Right lobe of liver (tissue), 4 donors: ENCODE measurements around the gene TMX4.
A peak's percentile ranks its signal among the peaks of the same experiment; 100 is the strongest.

ENCODE experiments used
- POLR2A ChIP-seq: fragments of 450-650 bp; IDR thresholded peaks from one replicate; pipeline ENCODE4 v1.6.1; 2017; ENCODE audit warnings: antibody characterized with exemption, mild to moderate bottlenecking
- TF ChIP-seq, protein P1 (sequence below), 4 donors: fragments of 200-600 bp in 3 of 4; fragments of 450-650 bp in 1 of 4; IDR thresholded peaks; one replicate each; pipeline versions ENCODE4 v1.5.1 to v1.8.0; 2016 to 2022; ENCODE audit warnings: antibody characterized with exemption in 4 of 4, mild to moderate bottlenecking in 2 of 4
- donor health status: DM: no; HTN: no; CAD: no.
- donor health status: DM: no; HTN: no; CAD: no.
- donor health status: DM: no; HTN: yes; CAD: no.

DNA sequence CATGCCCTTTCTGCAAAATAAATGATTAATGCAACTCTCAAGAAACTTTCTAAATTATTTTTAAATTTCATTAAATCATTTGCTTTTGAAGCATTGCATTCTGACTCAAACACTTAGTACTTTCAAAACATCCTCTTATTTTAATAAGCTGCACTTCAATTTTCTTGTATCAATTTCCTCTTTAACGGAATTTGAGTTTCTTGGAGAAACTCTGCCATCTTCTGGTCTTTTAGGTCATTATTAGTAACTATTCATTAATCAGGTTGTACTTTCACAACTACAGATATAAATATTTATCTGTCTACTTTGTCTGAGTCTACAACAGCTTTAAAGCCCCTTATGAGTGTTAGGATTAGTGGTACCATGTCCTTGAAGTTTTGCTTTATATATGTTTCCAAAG, 30.2 kb downstream of the TMX4 start:
- TF ChIP-seq, protein P1, sequence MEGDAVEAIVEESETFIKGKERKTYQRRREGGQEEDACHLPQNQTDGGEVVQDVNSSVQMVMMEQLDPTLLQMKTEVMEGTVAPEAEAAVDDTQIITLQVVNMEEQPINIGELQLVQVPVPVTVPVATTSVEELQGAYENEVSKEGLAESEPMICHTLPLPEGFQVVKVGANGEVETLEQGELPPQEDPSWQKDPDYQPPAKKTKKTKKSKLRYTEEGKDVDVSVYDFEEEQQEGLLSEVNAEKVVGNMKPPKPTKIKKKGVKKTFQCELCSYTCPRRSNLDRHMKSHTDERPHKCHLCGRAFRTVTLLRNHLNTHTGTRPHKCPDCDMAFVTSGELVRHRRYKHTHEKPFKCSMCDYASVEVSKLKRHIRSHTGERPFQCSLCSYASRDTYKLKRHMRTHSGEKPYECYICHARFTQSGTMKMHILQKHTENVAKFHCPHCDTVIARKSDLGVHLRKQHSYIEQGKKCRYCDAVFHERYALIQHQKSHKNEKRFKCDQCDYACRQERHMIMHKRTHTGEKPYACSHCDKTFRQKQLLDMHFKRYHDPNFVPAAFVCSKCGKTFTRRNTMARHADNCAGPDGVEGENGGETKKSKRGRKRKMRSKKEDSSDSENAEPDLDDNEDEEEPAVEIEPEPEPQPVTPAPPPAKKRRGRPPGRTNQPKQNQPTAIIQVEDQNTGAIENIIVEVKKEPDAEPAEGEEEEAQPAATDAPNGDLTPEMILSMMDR (IDR thresholded peaks at IDR 0.05): peak; percentile 30 to 49 (median 40)
- no peak for TF ChIP-seq POLR2A
